ENCODE results near the gene LGALS1. TPM values are rescaled to one million over a fixed set of nuclear protein-coding genes. Genes with fewer than 3 reads are reported as not detected.

The LGALS1 gene
- total and polyA plus RNA-seq, 2 donors (not counting 1 experiment from before 2014, with no cell fraction given), result 106 to 207 TPM

DNA sequence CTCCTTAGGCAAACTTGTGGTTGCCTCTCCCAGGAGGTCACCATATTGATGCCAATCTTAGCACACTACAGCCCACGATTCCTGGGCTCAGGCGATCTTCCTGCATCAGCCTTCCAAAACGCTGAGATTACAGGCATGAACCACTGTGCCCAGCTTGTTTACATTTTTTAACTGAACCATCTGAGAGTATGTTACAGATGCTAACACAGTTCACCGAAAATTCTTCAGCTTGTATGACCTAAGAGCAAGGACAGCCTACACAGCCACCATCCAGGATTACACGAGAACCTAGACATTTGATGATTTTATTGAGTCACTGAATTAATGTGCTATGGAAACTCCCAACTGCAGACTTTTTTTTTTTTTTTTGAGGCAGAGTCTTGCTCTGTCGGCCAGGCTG lies 5.8 kb upstream of the LGALS1 start:
- CTCF ChIA-PET, result interaction anchor here (0.7 to 23.0 kb wide), 8 partner anchors 8 to 873 kb away, joined by 3 to 501 read pairs (median 9); partner anchors contain the start of genes LGALS1, NOL12, PDXP and SH3BP1
- Mint-ChIP-seq H3K4me3 (no peak overlapping the region), H3K27ac (peak overlapping the region; percentile 50), H3K9me3 (ENCODE audit: insufficient read depth) (no peaks in the 10 kb centered on the region), H3K4me1 (peaks cover 26% of the 10 kb centered on the region), H3K27me3 (no peaks in the 10 kb centered on the region)
- 83% methylated on average over 4 of the region's 6 CpGs for WGBS (ENCODE audit: insufficient coverage)
- no peaks in the 10 kb centered on the region for H3K9me3 ChIP-seq (ENCODE audit: control extremely low read depth in 1 of 3, control insufficient read depth in 2 of 3, insufficient read depth in 1 of 3, low read length in 2 of 3)
- H3K27me3 ChIP-seq (replicated peaks in 1 of 4; ENCODE audit: control extremely low read depth in 1 of 4, control insufficient read depth in 3 of 4, insufficient read depth in 4 of 4, low read length in 3 of 4), result no peaks in the 10 kb centered on the region
- no peak overlapping the region for H3K9ac ChIP-seq (ENCODE audit: low read length)
- H4K20me1 ChIP-seq (ENCODE audit: control insufficient read depth, insufficient read depth, low read length, poor library complexity, severe bottlenecking), result no peaks in the 10 kb centered on the region
- peaks cover 0 to 18% of the 10 kb centered on the region in 2 experiments for H3K36me3 ChIP-seq (replicated peaks in 1 of 2; ENCODE audit: control extremely low read depth in 1 of 2, control insufficient read depth in 1 of 2, extremely low read depth in 1 of 2, insufficient read depth in 2 of 2, low read length in 1 of 2)
- no peak overlapping the region for H3K4me3 ChIP-seq (ENCODE audit: control extremely low read depth in 1 of 5, extremely low read depth in 1 of 5, insufficient read depth in 1 of 5, low read depth in 2 of 5, low read length in 4 of 5)
- peaks cover under 1% of the 10 kb centered on the region for H3K79me2 ChIP-seq (ENCODE audit: control insufficient read depth, insufficient read depth, low read length)
- H3K4me1 ChIP-seq (ENCODE audit: control insufficient read depth in 2 of 2, insufficient read depth in 2 of 2, low read length in 2 of 2), result peaks cover 15 to 24% of the 10 kb centered on the region in 2 donors
- POLR2A ChIA-PET, result interaction anchor here (0.7 kb wide), 1 partner anchor 110 kb away, joined by 6 read pairs; no protein-coding TSS in a partner anchor
- no peak for ATAC-seq (ENCODE audit: low read depth)
- TF ChIP-seq CTCF (IDR thresholded peaks at IDR 0.05), result no peak
- no peak for TF ChIP-seq EZH2 (IDR thresholded peaks at IDR 0.05; ENCODE audit: borderline replicate concordance, insufficient read depth, low read depth, low read length, poor library complexity, severe bottlenecking)
- DNase-seq, result no peak
- no peak overlapping the region for H3K4me2 ChIP-seq (replicated peaks; ENCODE audit: low read depth, low read length, poor library complexity, severe bottlenecking)
- no peak overlapping the region for H2AFZ ChIP-seq (ENCODE audit: insufficient read depth, low read depth, low read length, poor library complexity, severe bottlenecking)
- intact Hi-C loops (cut with micrococcal nuclease), result no loop called here
- no peak overlapping the region for H3K27ac ChIP-seq (ENCODE audit: low read length in 2 of 2)

- Mint-ChIP-seq H3K27me3 (no peaks in the 10 kb centered on the region), H3K27ac (peak overlapping the region; percentile 87), H3K4me3 (peak overlapping the region; percentile 59), H3K4me1 (peaks cover 44% of the 10 kb centered on the region), H3K9me3 (ENCODE audit: insufficient read depth) (no peaks in the 10 kb centered on the region)
- Histone ChIP-seq H4K20me1 (ENCODE audit: control insufficient read depth, insufficient read depth, low read length, poor library complexity, severe bottlenecking) (no peaks in the 10 kb centered on the region), H3K4me2 (replicated peaks; ENCODE audit: low read depth, low read length, poor library complexity, severe bottlenecking) (peak overlapping the region; percentile 55), H3K9ac (ENCODE audit: low read length) (no peak overlapping the region), H3K27me3 (replicated peaks in 1 of 4; ENCODE audit: control extremely low read depth in 1 of 4, control insufficient read depth in 3 of 4, insufficient read depth in 4 of 4, low read length in 3 of 4) (no peaks in the 10 kb centered on the region), H3K9me3 (ENCODE audit: control extremely low read depth in 1 of 3, control insufficient read depth in 2 of 3, insufficient read depth in 1 of 3, low read length in 2 of 3) (no peaks in the 10 kb centered on the region), H3K4me1 (ENCODE audit: control insufficient read depth in 2 of 2, insufficient read depth in 2 of 2, low read length in 2 of 2) (peaks cover 31 to 48% of the 10 kb centered on the region in 2 donors), H3K36me3 (replicated peaks in 1 of 2; ENCODE audit: control extremely low read depth in 1 of 2, control insufficient read depth in 1 of 2, extremely low read depth in 1 of 2, insufficient read depth in 2 of 2, low read length in 1 of 2) (no peaks in the 10 kb centered on the region), H3K4me3 (ENCODE audit: control extremely low read depth in 1 of 5, extremely low read depth in 1 of 5, insufficient read depth in 1 of 5, low read depth in 2 of 5, low read length in 4 of 5) (no peak overlapping the region), H3K79me2 (ENCODE audit: control insufficient read depth, insufficient read depth, low read length) (peaks cover 21% of the 10 kb centered on the region), H3K27ac (ENCODE audit: low read length in 2 of 2) (peak overlapping the region; percentile 36 to 51), H2AFZ (ENCODE audit: insufficient read depth, low read depth, low read length, poor library complexity, severe bottlenecking) (peak overlapping the region; percentile 13)
- intact Hi-C loops (cut with micrococcal nuclease), result no loop called here
- DNase-seq (peak; percentile 60), ATAC-seq (ENCODE audit: low read depth) (no peak)
- 14% methylated on average over 8 of the region's 15 CpGs for WGBS (ENCODE audit: insufficient coverage)
- no peak for TF ChIP-seq EZH2 (IDR thresholded peaks at IDR 0.05; ENCODE audit: borderline replicate concordance, insufficient read depth, low read depth, low read length, poor library complexity, severe bottlenecking)
- TF ChIP-seq CTCF (IDR thresholded peaks at IDR 0.05), result peak; percentile 21
- POLR2A ChIA-PET, result interaction anchor here (0.6 to 1.2 kb wide), 2 partner anchors 11 to 14 kb away, joined by 5 read pairs; partner anchors contain the start of gene PDXP
- CTCF ChIA-PET, result interaction anchor here (1.1 to 23.0 kb wide), 8 partner anchors 9 to 64 kb away, joined by 3 to 501 read pairs (median 12); partner anchors contain the start of genes GGA1, LGALS1, NOL12 and PDXP
Measured at GRCh38 chr22:37672206-37672919, 3.1 kb upstream of the LGALS1 start.

Data from B cell (primary cell).